Chondrocyte (in vitro differentiated cells): ENCODE results near the gene LIPK. TPM values are rescaled to one million over a fixed set of nuclear protein-coding genes. Genes with fewer than 3 reads are reported as not detected.

Experiments used
- DNase-seq: peaks from one replicate; pipeline ENCODE4 v3.0.0; 2021; ENCODE audit warnings: mixed read lengths, low spot score
- H3K27ac Mint-ChIP-seq: one replicate; pipeline ENCODE4 v1.8.0; 2021; ENCODE audit warnings: mild to moderate bottlenecking, moderate library complexity, mixed read lengths; ENCODE audit not compliant: unreplicated experiment
- H3K27me3 Mint-ChIP-seq: 2 replicates; pipeline ENCODE4 v1.8.0; 2021; ENCODE audit warnings: low read depth, mixed read lengths
- H3K36me3 Mint-ChIP-seq: 2 replicates; pipeline ENCODE4 v1.8.0; 2021; ENCODE audit warnings: low read depth, mixed read lengths
- H3K4me1 Mint-ChIP-seq: 2 replicates; pipeline ENCODE4 v1.8.0; 2021; ENCODE audit warnings: low read depth, mild to moderate bottlenecking, mixed read lengths
- H3K4me3 Mint-ChIP-seq: one replicate; pipeline ENCODE4 v1.8.0; 2021; ENCODE audit warnings: mild to moderate bottlenecking, moderate library complexity, mixed read lengths; ENCODE audit not compliant: unreplicated experiment
- H3K9me3 Mint-ChIP-seq: 2 replicates; pipeline ENCODE4 v1.8.0; 2021; ENCODE audit warnings: low read depth, mixed read lengths
- total RNA-seq: library from RNA; stranded (reverse); gene quantifications from 3 replicates; pipeline ENCODE4 v1.2.1, GENCODE V29; 2021
- TF ChIP-seq, protein P1 (sequence below): fragments of 200-600 bp; sonication (generic); IDR thresholded peaks from 2 replicates; pipeline ENCODE4 v1.5.0; 2021; ENCODE audit warnings: antibody characterized with exemption, mild to moderate bottlenecking, moderate library complexity

The LIPK gene
- total RNA-seq, 1 donor from 2014 or later, result not detected

GRCh38 chr10:88791924-88792323 is 85.9 kb downstream of the LIPK start:
- TF ChIP-seq, protein P1, sequence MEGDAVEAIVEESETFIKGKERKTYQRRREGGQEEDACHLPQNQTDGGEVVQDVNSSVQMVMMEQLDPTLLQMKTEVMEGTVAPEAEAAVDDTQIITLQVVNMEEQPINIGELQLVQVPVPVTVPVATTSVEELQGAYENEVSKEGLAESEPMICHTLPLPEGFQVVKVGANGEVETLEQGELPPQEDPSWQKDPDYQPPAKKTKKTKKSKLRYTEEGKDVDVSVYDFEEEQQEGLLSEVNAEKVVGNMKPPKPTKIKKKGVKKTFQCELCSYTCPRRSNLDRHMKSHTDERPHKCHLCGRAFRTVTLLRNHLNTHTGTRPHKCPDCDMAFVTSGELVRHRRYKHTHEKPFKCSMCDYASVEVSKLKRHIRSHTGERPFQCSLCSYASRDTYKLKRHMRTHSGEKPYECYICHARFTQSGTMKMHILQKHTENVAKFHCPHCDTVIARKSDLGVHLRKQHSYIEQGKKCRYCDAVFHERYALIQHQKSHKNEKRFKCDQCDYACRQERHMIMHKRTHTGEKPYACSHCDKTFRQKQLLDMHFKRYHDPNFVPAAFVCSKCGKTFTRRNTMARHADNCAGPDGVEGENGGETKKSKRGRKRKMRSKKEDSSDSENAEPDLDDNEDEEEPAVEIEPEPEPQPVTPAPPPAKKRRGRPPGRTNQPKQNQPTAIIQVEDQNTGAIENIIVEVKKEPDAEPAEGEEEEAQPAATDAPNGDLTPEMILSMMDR, result peak; percentile 76
- Mint-ChIP-seq H3K9me3 (no peaks in the 10 kb centered on the region), H3K4me1 (peaks cover 5% of the 10 kb centered on the region), H3K36me3 (no peaks in the 10 kb centered on the region), H3K4me3 (no peak overlapping the region), H3K27ac (no peak overlapping the region), H3K27me3 (no peaks in the 10 kb centered on the region)
- DNase-seq, result no peak

DNA sequence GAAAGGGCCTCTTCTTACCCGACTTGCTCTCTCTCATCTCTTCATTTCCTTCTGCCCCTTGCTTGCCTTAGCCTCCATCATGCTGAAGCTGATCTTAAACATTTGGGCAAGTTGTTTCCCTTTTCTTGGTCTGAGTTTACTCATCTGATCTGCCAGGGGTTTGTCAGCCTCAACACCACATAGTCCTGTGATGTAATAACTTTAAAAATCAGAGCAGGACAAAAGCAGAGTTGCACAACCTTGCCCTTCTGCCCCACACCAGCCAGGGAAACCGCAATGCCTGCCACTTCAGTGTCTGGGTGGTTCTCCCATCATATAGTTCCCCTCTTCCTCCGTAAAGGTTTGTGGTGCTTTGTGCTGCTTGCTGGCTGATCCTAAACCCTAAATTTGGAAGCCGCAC is 86.6 kb downstream of the LIPK start:
- peaks cover 3% of the 10 kb centered on the region for H3K27me3 Mint-ChIP-seq
- TF ChIP-seq, protein P1, result no peak
- H3K36me3 Mint-ChIP-seq, result no peaks in the 10 kb centered on the region
- no peak overlapping the region for H3K27ac Mint-ChIP-seq
- H3K9me3 Mint-ChIP-seq, result no peaks in the 10 kb centered on the region
- no peak overlapping the region for H3K4me3 Mint-ChIP-seq
- H3K4me1 Mint-ChIP-seq, result peaks cover 5% of the 10 kb centered on the region
- DNase-seq, result no peak

DNA sequence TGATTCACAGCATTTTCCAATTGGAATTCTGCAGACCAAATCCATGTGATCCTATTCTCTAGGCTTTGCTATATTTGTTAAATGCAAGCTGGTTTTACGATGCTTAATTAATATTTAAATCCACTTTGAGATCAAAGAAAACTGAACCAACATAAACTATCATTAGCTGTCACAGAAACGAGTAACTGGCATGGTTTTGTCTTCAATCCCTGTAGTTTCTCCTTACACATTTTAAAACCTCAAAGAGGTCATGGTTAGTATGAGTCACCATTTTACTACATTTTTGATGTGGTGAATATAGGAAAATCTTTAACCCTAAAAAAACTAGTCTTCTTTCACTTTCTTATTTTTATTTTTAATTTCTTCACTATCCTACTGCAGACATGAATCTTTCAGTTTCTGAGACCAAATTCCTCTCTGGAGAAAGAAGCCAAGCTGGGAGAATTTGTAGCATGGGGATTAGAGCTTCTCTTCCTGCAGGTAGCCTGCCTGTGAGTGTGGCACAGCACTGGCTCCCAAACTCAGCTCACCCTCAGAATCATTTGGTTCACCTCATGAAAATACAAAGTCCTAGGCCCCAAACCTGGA is 87.8 kb downstream of the LIPK start:
- no peak overlapping the region for H3K27ac Mint-ChIP-seq
- H3K9me3 Mint-ChIP-seq, result no peaks in the 10 kb centered on the region
- H3K27me3 Mint-ChIP-seq, result peaks cover 6% of the 10 kb centered on the region
- no peak overlapping the region for H3K4me3 Mint-ChIP-seq
- peaks cover 5% of the 10 kb centered on the region for H3K4me1 Mint-ChIP-seq
- no peaks in the 10 kb centered on the region for H3K36me3 Mint-ChIP-seq
- TF ChIP-seq, protein P1, result no peak
- DNase-seq, result no peak

GRCh38 chr10:88794731-88795130 is 88.7 kb downstream of the LIPK start:
- no peak overlapping the region for H3K4me3 Mint-ChIP-seq
- no peaks in the 10 kb centered on the region for H3K36me3 Mint-ChIP-seq
- TF ChIP-seq, protein P1, result no peak
- H3K9me3 Mint-ChIP-seq, result no peaks in the 10 kb centered on the region
- peaks cover 5% of the 10 kb centered on the region for H3K4me1 Mint-ChIP-seq
- DNase-seq, result no peak
- peaks cover 6% of the 10 kb centered on the region for H3K27me3 Mint-ChIP-seq
- no peak overlapping the region for H3K27ac Mint-ChIP-seq

GRCh38 chr10:88800152-88801125 is 94.4 kb downstream of the LIPK start:
- H3K36me3 Mint-ChIP-seq, result no peaks in the 10 kb centered on the region
- TF ChIP-seq, protein P1, result no peak
- no peak overlapping the region for H3K27ac Mint-ChIP-seq
- no peaks in the 10 kb centered on the region for H3K9me3 Mint-ChIP-seq
- peaks cover 6% of the 10 kb centered on the region for H3K27me3 Mint-ChIP-seq
- peaks cover 2% of the 10 kb centered on the region for H3K4me1 Mint-ChIP-seq
- DNase-seq, result no peak
- H3K4me3 Mint-ChIP-seq, result no peak overlapping the region
